HEK293T (cell line): ENCODE data around the gene UGT1A10.
"Not testable (repeated sequence)": the region's sequence is repeated elsewhere in the genome, so short reads cannot be mapped to it uniquely, and the experiment has no call there.

Source experiments
- CTCF ChIA-PET: fragments of 350-600 bp; formaldehyde crosslinking; extraction: SDS; loops from one replicate; lab custom pipeline; 2021; ENCODE audit warnings: antibody characterized with exemption, inconsistent platforms; lab: Yijun Ruan, JAX
- POLR2A ChIA-PET: fragments of 350-600 bp; formaldehyde crosslinking; extraction: SDS; loops from one replicate; lab custom pipeline; 2020; ENCODE audit warnings: antibody characterized with exemption, inconsistent platforms; lab: Yijun Ruan, JAX
- DNase-seq: peaks from one replicate; pipeline ENCODE4 v3.0.0; 2012; ENCODE audit warnings: mixed read lengths; ENCODE audit errors: extremely low spot score
- ARNT ChIP-seq: fragments of 450-650 bp; IDR thresholded peaks from 2 replicates; pipeline ENCODE4 v1.6.1; 2017; ENCODE audit warnings: mild to moderate bottlenecking
- BHLHE40 ChIP-seq: fragments of 450-650 bp; IDR thresholded peaks from 2 replicates; pipeline ENCODE4 v1.6.1; 2016; ENCODE audit warnings: mild to moderate bottlenecking, moderate library complexity, borderline replicate concordance
- CTBP1 ChIP-seq: fragments of 450-650 bp; IDR thresholded peaks from 2 replicates; pipeline ENCODE4 v1.6.1; 2016; ENCODE audit warnings: borderline replicate concordance
- ELF4 ChIP-seq: fragments of 450-650 bp; IDR thresholded peaks from 2 replicates; pipeline ENCODE4 v1.6.1; 2017; ENCODE audit warnings: antibody characterized with exemption
- FOXA1 ChIP-seq: fragments of 450-650 bp; IDR thresholded peaks from 2 replicates; pipeline ENCODE4 v1.6.1; 2016; ENCODE audit warnings: mild to moderate bottlenecking
- FOXK2 ChIP-seq: fragments of 450-650 bp; IDR thresholded peaks from 2 replicates; pipeline ENCODE4 v1.6.1; 2016; ENCODE audit warnings: mild to moderate bottlenecking
- FOXM1 ChIP-seq: fragments of 450-650 bp; IDR thresholded peaks from 2 replicates; pipeline ENCODE4 v1.6.1; 2017; ENCODE audit warnings: mild to moderate bottlenecking, borderline replicate concordance
- HDGF ChIP-seq: fragments of 450-650 bp; IDR thresholded peaks from 2 replicates; pipeline ENCODE4 v1.6.1; 2017; ENCODE audit warnings: antibody characterized with exemption, borderline replicate concordance
- L3MBTL2 ChIP-seq: fragments of 450-650 bp; conservative IDR thresholded peaks from 2 replicates; pipeline ENCODE4 v1.6.1; 2016; ENCODE audit warnings: mild to moderate bottlenecking
- LEF1 ChIP-seq: fragments of 450-650 bp; IDR thresholded peaks from 2 replicates; pipeline ENCODE4 v1.6.1; 2017; ENCODE audit warnings: mild to moderate bottlenecking, borderline replicate concordance
- NFRKB ChIP-seq: fragments of 450-650 bp; IDR thresholded peaks from 2 replicates; pipeline ENCODE4 v1.6.1; 2016; ENCODE audit warnings: mild to moderate bottlenecking, moderate library complexity
- PKNOX1 ChIP-seq: fragments of 450-650 bp; IDR thresholded peaks from 2 replicates; pipeline ENCODE4 v1.6.1; 2016
- SP1 ChIP-seq: fragments of 450-650 bp; IDR thresholded peaks from 2 replicates; pipeline ENCODE4 v1.6.1; 2017
- SUZ12 ChIP-seq: fragments of 450-650 bp; IDR thresholded peaks from 2 replicates; pipeline ENCODE4 v1.6.1; 2016; ENCODE audit warnings: mild to moderate bottlenecking
- TARDBP ChIP-seq: fragments of 450-650 bp; IDR thresholded peaks from 2 replicates; pipeline ENCODE4 v1.6.1; 2016
- ZNF384 ChIP-seq: fragments of 450-650 bp; IDR thresholded peaks from 2 replicates; pipeline ENCODE4 v1.6.1; 2016

Gene UGT1A10

GRCh38 chr2:233691443-233692433 lies 55.5 kb downstream of the UGT1A10 start:
- TF ChIP-seq BHLHE40 (no peak), NFRKB (no peak), FOXK2 (no peak), PKNOX1 (no peak), TARDBP (no peak), SP1 (no peak), SUZ12 (no peak), L3MBTL2 (no peak), ELF4 (no peak), CTBP1 (no peak), ARNT (no peak), ZNF384 (no peak), HDGF (no peak), FOXM1 (no peak), LEF1 (no peak), FOXA1 (no peak)
- no peak for DNase-seq
- ChIA-PET CTCF (no interaction called here), POLR2A (no interaction called here)

GRCh38 chr2:233692648-233693047 lies 56.4 kb downstream of the UGT1A10 start, which contains the start of gene UGT1A6:
TSS of gene UGT1A6 (plus strand) at chr2:233692890. CDS start at chr2:233693005, 115 bp downstream.
- ChIA-PET POLR2A (no interaction called here), CTCF (no interaction called here)
- no peak for TF ChIP-seq FOXK2
- TF ChIP-seq BHLHE40, result no peak
- TF ChIP-seq CTBP1, result no peak
- no peak for TF ChIP-seq FOXA1
- TF ChIP-seq NFRKB, result no peak
- TF ChIP-seq SUZ12, result no peak
- no peak for TF ChIP-seq TARDBP
- no peak for TF ChIP-seq ARNT
- DNase-seq, result no peak

GRCh38 chr2:233693963-233694362 lies 57.7 kb downstream of the UGT1A10 start:
- DNase-seq, result no peak
- ChIA-PET CTCF (no interaction called here), POLR2A (no interaction called here)
- TF ChIP-seq LEF1 (no peak), ZNF384 (no peak), SP1 (no peak), FOXA1 (no peak), CTBP1 (no peak), L3MBTL2 (no peak), ELF4 (no peak), ARNT (no peak), BHLHE40 (no peak)

GRCh38 chr2:233698740-233699139 lies 62.5 kb downstream of the UGT1A10 start:
- no peak for DNase-seq
- POLR2A ChIA-PET, result no interaction called here
- CTCF ChIA-PET, result no interaction called here
- TF ChIP-seq L3MBTL2, result no peak
- TF ChIP-seq FOXA1, result no peak
- no peak for TF ChIP-seq BHLHE40
- TF ChIP-seq ELF4, result no peak
- no peak for TF ChIP-seq ARNT
- no peak for TF ChIP-seq FOXM1
- no peak for TF ChIP-seq SP1
- no peak for TF ChIP-seq CTBP1

- POLR2A ChIA-PET, result no interaction called here
- no peak for DNase-seq
- TF ChIP-seq SUZ12 (no peak), FOXM1 (no peak), FOXK2 (no peak), NFRKB (no peak), L3MBTL2 (no peak), ELF4 (no peak), TARDBP (no peak), FOXA1 (no peak), PKNOX1 (no peak), SP1 (no peak), LEF1 (no peak), CTBP1 (no peak), BHLHE40 (no peak), ZNF384 (no peak), HDGF (no peak), ARNT (no peak)
- CTCF ChIA-PET, result no interaction called here
These were observed 63.3 kb downstream of the UGT1A10 start for GRCh38 chr2:233699424-233700027.

- no peak for DNase-seq
- CTCF ChIA-PET, result no interaction called here
- POLR2A ChIA-PET, result no interaction called here
- TF ChIP-seq ELF4 (no peak), TARDBP (no peak), ZNF384 (no peak), NFRKB (no peak), L3MBTL2 (no peak), FOXM1 (no peak), LEF1 (no peak), CTBP1 (no peak), PKNOX1 (no peak), SUZ12 (no peak), BHLHE40 (no peak), ARNT (no peak), FOXK2 (no peak), HDGF (no peak), FOXA1 (no peak), SP1 (no peak)
These were observed 63.9 kb downstream of the UGT1A10 start for GRCh38 chr2:233700028-233700635.

- POLR2A ChIA-PET, CTCF ChIA-PET: not testable (repeated sequence)
These were observed 64.6 kb downstream of the UGT1A10 start for GRCh38 chr2:233700842-233701241.

More at GRCh38 chr2:233700842-233701241, 64.6 kb downstream of the UGT1A10 start:
- DNase-seq, result not testable (repeated sequence)
